IMR-90 (cell line): ENCODE data around the gene HOXC13. TPM values are rescaled to one million over a fixed set of nuclear protein-coding genes. Genes with fewer than 3 reads are reported as not detected.

Experiments
- ATAC-seq: fragments of 200-7000 bp; cut with Tn5 transposase; 2 replicates; pipeline ENCODE4 v1.9.1; 2020; ENCODE audit warnings: low read depth, mild to moderate bottlenecking, moderate library complexity
- BruUV-seq: library from RNA; stranded (reverse); fragments of 400-500 nt; replicated peaks from 2 replicates; lab custom pipeline; 2021; lab: Mats Ljungman, UMichigan
- CTCF ChIA-PET: fragments of 300-600 bp; formaldehyde crosslinking; extraction: SDS; loops from one replicate; lab custom pipeline; 2021; ENCODE audit warnings: antibody characterized with exemption; lab: Yijun Ruan, JAX
- POLR2A ChIA-PET: fragments of 300-600 bp; sonication (Branson Sonifier 250); formaldehyde crosslinking; loops from one replicate; lab custom pipeline; 2022; ENCODE audit warnings: antibody characterized with exemption; ENCODE audit not compliant: unreplicated experiment; lab: Charles Lee
- DNase-seq: peaks from one replicate; pipeline ENCODE4 v3.0.0; 2013
- H2AFZ ChIP-seq: replicated peaks from 2 replicates; pipeline ENCODE3; 2013; ENCODE audit warnings: low read length, mild to moderate bottlenecking; ENCODE audit not compliant: poor library complexity
- H2AK5ac ChIP-seq: 2 replicates; pipeline ENCODE4 v1.6.1; 2013; ENCODE audit warnings: low read depth, low read length, inconsistent platforms
- H2AK9ac ChIP-seq: replicated peaks from 2 replicates; pipeline ENCODE3; 2013; ENCODE audit warnings: mild to moderate bottlenecking, low read depth, low read length, moderate library complexity; ENCODE audit not compliant: poor library complexity
- H2BK120ac ChIP-seq: 2 replicates; pipeline ENCODE4 v1.6.1; 2013; ENCODE audit warnings: low read depth, low read length, inconsistent platforms
- H2BK15ac ChIP-seq: 3 replicates; pipeline ENCODE4 v1.6.1; 2013; ENCODE audit warnings: low read depth, low read length, inconsistent platforms
- H2BK20ac ChIP-seq: 2 replicates; pipeline ENCODE4 v1.6.1; 2013; ENCODE audit warnings: low read depth, mild to moderate bottlenecking, inconsistent platforms, low read length, moderate library complexity
- H2BK5ac ChIP-seq: 2 replicates; pipeline ENCODE4 v1.6.1; 2013; ENCODE audit warnings: mild to moderate bottlenecking, low read depth, low read length, inconsistent platforms; ENCODE audit not compliant: poor library complexity, severe bottlenecking
- H3K14ac ChIP-seq: replicated peaks from 2 replicates; pipeline ENCODE4 v1.6.1; 2013; ENCODE audit warnings: low read depth, low read length, inconsistent platforms
- H3K18ac ChIP-seq: 2 replicates; pipeline ENCODE4 v1.6.1; 2013; ENCODE audit warnings: low read depth, low read length, control low read depth
- H3K23ac ChIP-seq: 2 replicates; pipeline ENCODE4 v1.6.1; 2013; ENCODE audit warnings: low read depth, low read length, inconsistent platforms
- H3K27ac ChIP-seq: 2 replicates; pipeline ENCODE4 v1.5.1; 2013; ENCODE audit warnings: mild to moderate bottlenecking, control low read depth, low read length; ENCODE audit not compliant: insufficient read depth
- H3K27me3 ChIP-seq: 2 replicates; pipeline ENCODE4 v1.6.1; 2013; ENCODE audit warnings: low read length; ENCODE audit not compliant: control insufficient read depth, insufficient read depth
- H3K36me3 ChIP-seq: 2 replicates; pipeline ENCODE4 v1.6.1; 2013; ENCODE audit warnings: low read length, mixed read lengths; ENCODE audit not compliant: control insufficient read depth, insufficient read depth
- H3K4ac ChIP-seq: 2 replicates; pipeline ENCODE4 v1.6.1; 2013; ENCODE audit warnings: low read depth, low read length, inconsistent platforms
- H3K4me1 ChIP-seq: 2 replicates; pipeline ENCODE4 v1.6.1; 2013; ENCODE audit warnings: low read length, mixed read lengths; ENCODE audit not compliant: control insufficient read depth, insufficient read depth
- H3K4me2 ChIP-seq: 2 replicates; pipeline ENCODE4 v1.6.1; 2013; ENCODE audit warnings: low read depth, mild to moderate bottlenecking, control low read depth, low read length, moderate library complexity
- H3K4me3 ChIP-seq: 2 replicates; pipeline ENCODE4 v1.5.1; 2013; ENCODE audit warnings: low read depth, mild to moderate bottlenecking, control low read depth, low read length, moderate library complexity; ENCODE audit not compliant: insufficient read depth
- H3K56ac ChIP-seq: 2 replicates; pipeline ENCODE4 v1.6.1; 2013; ENCODE audit warnings: low read length, inconsistent platforms; ENCODE audit not compliant: insufficient read depth; ENCODE audit errors: extremely low read depth
- H3K79me1 ChIP-seq, 2 experiments: 2 replicates each; pipeline ENCODE4 v1.6.1; 2013; ENCODE audit warnings: low read length in 2 of 2, inconsistent platforms in 1 of 2, low read depth in 1 of 2
- H3K9ac ChIP-seq: 2 replicates; pipeline ENCODE4 v1.6.1; 2013; ENCODE audit warnings: low read depth, low read length, control low read depth
- H3K9me1 ChIP-seq: 2 replicates; pipeline ENCODE4 v1.6.1; 2013; ENCODE audit warnings: low read length, inconsistent platforms; ENCODE audit not compliant: insufficient read depth
- H3K9me3 ChIP-seq: 2 replicates; pipeline ENCODE4 v1.6.1; 2013; ENCODE audit warnings: low read length; ENCODE audit not compliant: control insufficient read depth, insufficient read depth
- H4K20me1 ChIP-seq: 2 replicates; pipeline ENCODE4 v1.6.1; 2013; ENCODE audit warnings: low read length, inconsistent platforms; ENCODE audit not compliant: insufficient read depth
- H4K5ac ChIP-seq: 2 replicates; pipeline ENCODE4 v1.6.1; 2013; ENCODE audit warnings: mild to moderate bottlenecking, low read depth, low read length, control low read depth
- H4K8ac ChIP-seq, 2 experiments: 2 replicates each; pipeline ENCODE4 v1.6.1; 2013; ENCODE audit warnings: low read depth in 2 of 2, low read length in 2 of 2, control low read depth in 1 of 2, inconsistent platforms in 1 of 2
- H4K91ac ChIP-seq: 2 replicates; pipeline ENCODE4 v1.6.1; 2013; ENCODE audit warnings: low read depth, low read length, inconsistent platforms; ENCODE audit not compliant: insufficient read depth
- BHLHE40 ChIP-seq: fragments of 150-350 bp; IDR thresholded peaks from 2 replicates; pipeline ENCODE4 v1.6.1; 2016; ENCODE audit warnings: mild to moderate bottlenecking, low read depth, low read length
- CHD1 ChIP-seq: IDR thresholded peaks from 2 replicates; pipeline ENCODE4 v1.6.1; 2012; ENCODE audit warnings: low read depth, low read length, improper control_type of control experiment
- FOS ChIP-seq: fragments of 150-350 bp; IDR thresholded peaks from 2 replicates; pipeline ENCODE4 v1.6.1; 2016; ENCODE audit warnings: low read depth, low read length
- MAFK ChIP-seq: IDR thresholded peaks from 2 replicates; pipeline ENCODE4 v1.6.1; 2012; ENCODE audit warnings: low read depth, low read length, improper control_type of control experiment
- MAZ ChIP-seq: IDR thresholded peaks from 2 replicates; pipeline ENCODE4 v1.6.1; 2012; ENCODE audit warnings: low read depth, mild to moderate bottlenecking, low read length, improper control_type of control experiment, moderate library complexity, borderline replicate concordance
- MXI1 ChIP-seq: IDR thresholded peaks from 2 replicates; pipeline ENCODE4 v1.6.1; 2012; ENCODE audit warnings: low read depth, mild to moderate bottlenecking, low read length, moderate library complexity, borderline replicate concordance
- NFE2L2 ChIP-seq: fragments of 150-350 bp; IDR thresholded peaks from 2 replicates; pipeline ENCODE4 v1.6.1; 2016; ENCODE audit warnings: low read depth, mild to moderate bottlenecking, low read length
- POLR2A ChIP-seq: IDR thresholded peaks from 2 replicates; pipeline ENCODE4 v1.6.1; 2012; ENCODE audit warnings: mild to moderate bottlenecking, low read depth, low read length
- RAD21 ChIP-seq: IDR thresholded peaks from 2 replicates; pipeline ENCODE4 v1.6.1; 2012; ENCODE audit warnings: low read length, improper control_type of control experiment
- RCOR1 ChIP-seq: IDR thresholded peaks from 2 replicates; pipeline ENCODE4 v1.6.1; 2012; ENCODE audit warnings: mild to moderate bottlenecking, low read length, improper control_type of control experiment; ENCODE audit not compliant: insufficient replicate concordance
- RFX5 ChIP-seq: IDR thresholded peaks from 2 replicates; pipeline ENCODE4 v1.8.0; 2012; ENCODE audit warnings: low read depth, mild to moderate bottlenecking, low read length, moderate library complexity
- SMC3 ChIP-seq: fragments of 150-350 bp; IDR thresholded peaks from 2 replicates; pipeline ENCODE4 v1.6.1; 2016; ENCODE audit warnings: low read depth, mild to moderate bottlenecking, antibody characterized with exemption, low read length, moderate library complexity
- WGBS, 2 experiments: methylation state at CpG; one replicate each; pipeline versions ENCODE4 v1.1.5 to v1.1.7; 2013; ENCODE audit warnings: missing lambda C conversion rate in 2 of 2; ENCODE audit not compliant: insufficient read length in 1 of 2; ENCODE audit errors: extremely low coverage in 2 of 2; 5-methylcytosine and 5-hydroxymethylcytosine counted together
- dilution Hi-C: fragments of 300-500 bp; cut with HindIII; formaldehyde crosslinking; loops from one replicate; pipeline ENCODE4 v1.14.3; 2018; ENCODE audit warnings: low sequenced_read_pairs; ENCODE audit not compliant: unreplicated experiment
- in situ Hi-C: fragments of 300-500 bp; cut with MboI; formaldehyde crosslinking; loops from 3 replicates; pipeline ENCODE4 v1.14.3; 2019; ENCODE audit warnings: low sequenced_read_pairs, inconsistent platforms, mixed read lengths
- intact Hi-C: fragments of 100-400 bp; cut with micrococcal nuclease; formaldehyde crosslinking; loops from 2 replicates; pipeline ENCODE4 v1.10.0; 2022
- polyA plus RNA-seq, 3 experiments: library from polyadenylated mRNA; depleted of rRNA; stranded (reverse); fragments of >200 nt; gene quantifications; 2 replicates each; pipeline ENCODE4 v1.2.3, GENCODE V29; 2012; ENCODE audit warnings: low replicate concordance in 1 of 3
- total RNA-seq: library from RNA; depleted of rRNA; stranded (reverse); fragments of >200 nt; gene quantifications from 2 replicates; pipeline ENCODE4 v1.2.3, GENCODE V29; 2012
- TF ChIP-seq, protein P1 (sequence below): fragments of 150-350 bp; IDR thresholded peaks from 2 replicates; pipeline ENCODE4 v1.6.1; 2016; ENCODE audit warnings: low read depth, mild to moderate bottlenecking, low read length, moderate library complexity, borderline replicate concordance
- TF ChIP-seq, protein P2 (sequence below): conservative IDR thresholded peaks from 2 replicates; pipeline ENCODE4 v1.5.1; 2012; ENCODE audit warnings: mild to moderate bottlenecking, low read depth, low read length, improper control_type of control experiment
- TF ChIP-seq, protein P3 (sequence below): fragments of 150-350 bp; IDR thresholded peaks from 2 replicates; pipeline ENCODE4 v1.6.1; 2017; ENCODE audit warnings: mild to moderate bottlenecking, antibody characterized with exemption, low read length, low read depth

The HOXC13 gene
- total and polyA plus RNA-seq, 2 of the 4 experiments (the other 2 are of a cell fraction): not detected

GRCh38 chr12:53963434-53964314, 25.0 kb downstream of the HOXC13 start:
- peaks cover 93% of the 10 kb centered on the region for H3K27me3 ChIP-seq
- H3K36me3 ChIP-seq: no peaks in the 10 kb centered on the region
- no peak overlapping the region for H3K9ac ChIP-seq
- H2BK120ac ChIP-seq: no peak overlapping the region
- H4K5ac ChIP-seq: no peak overlapping the region
- no peak overlapping the region for H3K4me2 ChIP-seq
- H3K4me1 ChIP-seq: no peaks in the 10 kb centered on the region
- H3K18ac ChIP-seq: no peak overlapping the region
- H3K4me3 ChIP-seq: no peak overlapping the region
- DNase-seq: no peak
- in situ Hi-C loops (no loop called here), dilution Hi-C loops (no loop called here), intact Hi-C loops (no loop called here)
- no TSS peak for BruUV-seq
- H3K9me3 ChIP-seq: peaks cover 7% of the 10 kb centered on the region
- no peak overlapping the region for H3K56ac ChIP-seq
- H2AFZ ChIP-seq: no peak overlapping the region
- H2AK9ac ChIP-seq: no peak overlapping the region
- no peak overlapping the region for H2BK20ac ChIP-seq
- no peak overlapping the region for H2AK5ac ChIP-seq
- no peaks in the 10 kb centered on the region for H4K20me1 ChIP-seq
- ChIA-PET POLR2A (no interaction called here), CTCF (no interaction called here)
- H4K91ac ChIP-seq: no peak overlapping the region
- H3K9me1 ChIP-seq: no peaks in the 10 kb centered on the region
- no peak overlapping the region for H2BK5ac ChIP-seq
- H3K14ac ChIP-seq: no peak overlapping the region
- H2BK15ac ChIP-seq: no peak overlapping the region
- no peak overlapping the region for H3K4ac ChIP-seq
- H3K79me1 ChIP-seq: no peaks in the 10 kb centered on the region
- no peak overlapping the region for H3K23ac ChIP-seq
- WGBS, 2 experiments: 8% methylated on average over 16 of the region's 38 CpGs; no CpG with 5 or more reads in 1 of the 2 experiments
- no peak overlapping the region for H4K8ac ChIP-seq
- H3K27ac ChIP-seq: no peak overlapping the region
- no peak for ATAC-seq
- TF ChIP-seq, protein P1, sequence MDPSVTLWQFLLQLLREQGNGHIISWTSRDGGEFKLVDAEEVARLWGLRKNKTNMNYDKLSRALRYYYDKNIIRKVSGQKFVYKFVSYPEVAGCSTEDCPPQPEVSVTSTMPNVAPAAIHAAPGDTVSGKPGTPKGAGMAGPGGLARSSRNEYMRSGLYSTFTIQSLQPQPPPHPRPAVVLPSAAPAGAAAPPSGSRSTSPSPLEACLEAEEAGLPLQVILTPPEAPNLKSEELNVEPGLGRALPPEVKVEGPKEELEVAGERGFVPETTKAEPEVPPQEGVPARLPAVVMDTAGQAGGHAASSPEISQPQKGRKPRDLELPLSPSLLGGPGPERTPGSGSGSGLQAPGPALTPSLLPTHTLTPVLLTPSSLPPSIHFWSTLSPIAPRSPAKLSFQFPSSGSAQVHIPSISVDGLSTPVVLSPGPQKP: no peak
- TF ChIP-seq MAFK (no peak), MXI1 (no peak), FOS (no peak), RFX5 (no peak), NFE2L2 (no peak), RCOR1 (no peak), MAZ (no peak), SMC3 (no peak), RAD21 (no peak), CHD1 (no peak), POLR2A (no peak), BHLHE40 (no peak)
- TF ChIP-seq, protein P2, sequence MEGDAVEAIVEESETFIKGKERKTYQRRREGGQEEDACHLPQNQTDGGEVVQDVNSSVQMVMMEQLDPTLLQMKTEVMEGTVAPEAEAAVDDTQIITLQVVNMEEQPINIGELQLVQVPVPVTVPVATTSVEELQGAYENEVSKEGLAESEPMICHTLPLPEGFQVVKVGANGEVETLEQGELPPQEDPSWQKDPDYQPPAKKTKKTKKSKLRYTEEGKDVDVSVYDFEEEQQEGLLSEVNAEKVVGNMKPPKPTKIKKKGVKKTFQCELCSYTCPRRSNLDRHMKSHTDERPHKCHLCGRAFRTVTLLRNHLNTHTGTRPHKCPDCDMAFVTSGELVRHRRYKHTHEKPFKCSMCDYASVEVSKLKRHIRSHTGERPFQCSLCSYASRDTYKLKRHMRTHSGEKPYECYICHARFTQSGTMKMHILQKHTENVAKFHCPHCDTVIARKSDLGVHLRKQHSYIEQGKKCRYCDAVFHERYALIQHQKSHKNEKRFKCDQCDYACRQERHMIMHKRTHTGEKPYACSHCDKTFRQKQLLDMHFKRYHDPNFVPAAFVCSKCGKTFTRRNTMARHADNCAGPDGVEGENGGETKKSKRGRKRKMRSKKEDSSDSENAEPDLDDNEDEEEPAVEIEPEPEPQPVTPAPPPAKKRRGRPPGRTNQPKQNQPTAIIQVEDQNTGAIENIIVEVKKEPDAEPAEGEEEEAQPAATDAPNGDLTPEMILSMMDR: no peak
- TF ChIP-seq, protein P3, sequence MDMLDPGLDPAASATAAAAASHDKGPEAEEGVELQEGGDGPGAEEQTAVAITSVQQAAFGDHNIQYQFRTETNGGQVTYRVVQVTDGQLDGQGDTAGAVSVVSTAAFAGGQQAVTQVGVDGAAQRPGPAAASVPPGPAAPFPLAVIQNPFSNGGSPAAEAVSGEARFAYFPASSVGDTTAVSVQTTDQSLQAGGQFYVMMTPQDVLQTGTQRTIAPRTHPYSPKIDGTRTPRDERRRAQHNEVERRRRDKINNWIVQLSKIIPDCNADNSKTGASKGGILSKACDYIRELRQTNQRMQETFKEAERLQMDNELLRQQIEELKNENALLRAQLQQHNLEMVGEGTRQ: no peak
